Raji (cell line): ENCODE results near the gene WBP1.

Experiments
- POLR2A ChIP-seq: IDR thresholded peaks from 2 replicates; pipeline ENCODE4 v1.6.1; 2011; ENCODE audit warnings: low read depth, low read length, control low read depth; ENCODE audit not compliant: insufficient read depth

The WBP1 gene

DNA sequence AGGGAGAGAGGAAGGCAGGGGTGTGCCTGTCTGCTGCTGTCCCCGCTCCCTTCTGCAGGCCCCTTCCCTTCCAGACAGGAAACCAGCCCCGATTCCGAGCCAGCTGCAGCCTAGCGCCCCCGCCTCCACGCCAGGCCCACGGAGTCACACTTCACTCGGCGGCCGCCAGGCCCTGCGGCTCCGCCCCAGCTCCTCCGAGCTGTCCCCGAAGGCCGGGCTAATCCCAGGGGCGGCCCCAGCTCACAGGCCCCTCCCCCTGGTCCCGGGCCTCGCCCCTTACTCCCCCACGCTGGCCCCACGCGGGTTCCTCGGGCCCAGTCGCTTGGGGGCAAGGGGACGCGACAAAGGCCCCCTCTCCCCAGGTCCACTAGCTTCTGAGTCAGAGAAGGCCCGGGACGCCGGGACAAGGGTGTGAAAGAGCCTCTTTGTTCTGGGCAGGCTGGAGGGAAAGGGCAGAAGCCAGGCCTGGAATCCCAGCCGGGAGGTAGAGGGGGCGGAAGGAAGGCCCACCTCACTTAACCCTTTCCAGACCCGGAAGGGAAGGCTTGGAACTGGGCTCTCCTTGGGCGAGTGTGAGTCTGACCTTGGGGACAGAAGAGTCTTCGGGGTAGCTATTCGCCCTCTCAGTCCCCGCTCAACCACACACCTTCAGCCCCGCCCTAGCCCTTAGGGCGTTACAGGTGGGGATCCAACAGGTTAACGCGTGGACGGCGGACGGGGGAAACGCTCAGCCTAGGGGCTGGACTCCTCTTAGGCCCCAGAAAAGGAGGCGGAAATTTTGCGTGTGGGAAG, 17.7 kb upstream of the WBP1 start:
- TF ChIP-seq POLR2A, result peak; percentile 40; the same call in 1 of the 2 replicates

DNA sequence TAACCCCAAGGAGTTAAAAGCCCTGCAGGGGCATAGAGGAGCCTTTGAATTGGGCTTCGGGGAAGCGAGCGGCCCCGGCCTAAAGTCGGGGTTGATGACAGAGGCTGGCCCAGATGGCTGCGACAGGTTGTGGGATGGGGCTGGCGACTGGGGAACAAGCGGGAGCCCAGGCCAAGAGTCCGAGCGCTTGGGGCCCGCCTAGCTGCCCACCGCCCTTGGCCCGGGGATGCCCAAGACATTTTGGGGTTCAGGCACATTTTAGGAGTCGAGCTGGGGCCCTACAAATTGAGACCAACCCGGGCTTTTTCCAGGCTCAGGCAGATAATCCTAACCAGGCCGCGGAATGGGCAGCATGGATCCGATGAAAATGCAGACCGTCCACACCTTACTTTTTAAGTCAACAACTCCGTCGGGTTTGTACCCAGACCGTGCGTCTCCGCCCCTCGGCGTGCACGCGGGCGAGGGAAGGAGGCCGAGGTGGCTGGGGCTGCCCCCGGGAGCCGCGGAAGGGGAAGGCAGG, 17.0 kb upstream of the WBP1 start:
- no peak for TF ChIP-seq POLR2A

DNA sequence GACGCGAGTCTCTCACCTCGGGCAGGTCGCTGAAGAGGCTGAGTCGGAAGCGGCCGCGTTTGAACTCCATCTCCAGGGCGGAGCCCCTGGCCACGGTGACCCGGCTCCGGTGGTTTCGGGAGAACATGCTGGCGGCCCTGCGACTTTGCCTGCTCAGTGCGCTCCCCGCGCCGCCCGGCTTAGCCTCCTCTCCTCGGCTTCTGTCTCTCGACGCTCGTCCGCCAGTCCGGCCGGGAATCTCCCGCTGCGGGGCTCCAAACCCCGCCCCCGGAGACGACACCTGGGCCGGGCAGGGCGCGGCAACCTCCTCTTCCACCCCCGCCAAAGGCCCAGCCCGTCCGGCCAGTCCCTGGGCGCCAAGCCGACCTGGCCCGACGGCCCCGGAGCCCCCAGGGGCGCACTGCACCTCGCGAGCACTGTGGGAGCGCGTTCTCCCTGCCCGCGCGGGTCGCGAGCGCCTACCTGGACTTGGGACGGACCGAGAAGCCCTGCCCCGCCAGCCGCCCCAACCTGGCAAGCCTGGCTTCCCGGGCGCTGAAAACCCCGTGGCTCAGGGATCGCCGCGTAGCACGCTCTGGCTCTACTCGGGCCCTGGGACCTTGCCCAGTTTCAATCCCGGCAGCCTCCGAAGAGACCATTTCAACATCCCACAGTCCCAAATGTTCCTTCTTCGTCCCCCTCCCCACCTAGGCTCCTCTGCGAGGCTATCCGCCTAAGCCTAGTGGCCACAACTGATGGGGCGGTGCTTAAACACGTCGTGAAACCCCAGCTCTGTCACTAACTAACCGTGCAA, 16.4 kb upstream of the WBP1 start, which contains the start of gene RTKN:
RTKN (minus strand) TSS at position 248 of the 793 bp plus-strand sequence; CDS start at position 127, 121 bp downstream.
- no peak for TF ChIP-seq POLR2A

DNA sequence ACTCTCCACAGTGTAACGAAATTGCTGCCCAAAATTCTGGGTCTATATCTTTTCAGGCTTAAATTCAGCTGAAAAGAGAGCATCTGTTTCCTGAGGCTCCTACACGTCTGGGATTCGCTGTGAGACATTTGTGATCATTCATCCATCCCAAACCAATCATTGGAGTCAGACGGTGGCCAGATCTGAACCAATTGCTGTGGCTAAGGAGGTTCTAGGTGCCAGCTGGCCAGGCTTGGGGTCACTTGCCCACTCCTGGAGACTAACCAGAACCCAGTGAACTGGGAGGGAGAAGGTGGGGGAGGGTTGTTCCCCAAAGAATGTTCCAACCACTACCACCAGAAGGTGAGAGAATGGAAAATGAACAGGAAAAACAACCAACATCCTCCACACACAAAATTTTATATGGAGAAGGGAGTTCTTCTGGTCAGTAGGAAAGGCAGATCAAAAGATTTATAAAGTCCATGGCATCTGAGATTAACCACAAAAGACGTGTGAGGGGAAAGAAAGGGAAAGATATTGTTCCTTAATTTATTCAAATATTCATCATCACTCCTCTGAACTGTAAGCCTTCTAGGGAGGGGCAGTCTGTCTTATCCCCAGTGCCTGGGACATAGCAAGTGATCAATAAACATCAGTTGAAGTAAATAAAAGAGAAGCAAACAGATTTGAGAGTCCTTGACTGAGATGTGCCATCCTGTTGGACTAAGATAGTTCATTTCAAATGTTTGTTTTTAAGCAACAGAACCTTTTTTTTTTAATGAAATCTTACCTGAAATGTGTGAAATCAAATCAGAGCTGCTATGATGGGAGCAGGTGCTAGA, 13.5 kb upstream of the WBP1 start:
- TF ChIP-seq POLR2A, result no peak

DNA sequence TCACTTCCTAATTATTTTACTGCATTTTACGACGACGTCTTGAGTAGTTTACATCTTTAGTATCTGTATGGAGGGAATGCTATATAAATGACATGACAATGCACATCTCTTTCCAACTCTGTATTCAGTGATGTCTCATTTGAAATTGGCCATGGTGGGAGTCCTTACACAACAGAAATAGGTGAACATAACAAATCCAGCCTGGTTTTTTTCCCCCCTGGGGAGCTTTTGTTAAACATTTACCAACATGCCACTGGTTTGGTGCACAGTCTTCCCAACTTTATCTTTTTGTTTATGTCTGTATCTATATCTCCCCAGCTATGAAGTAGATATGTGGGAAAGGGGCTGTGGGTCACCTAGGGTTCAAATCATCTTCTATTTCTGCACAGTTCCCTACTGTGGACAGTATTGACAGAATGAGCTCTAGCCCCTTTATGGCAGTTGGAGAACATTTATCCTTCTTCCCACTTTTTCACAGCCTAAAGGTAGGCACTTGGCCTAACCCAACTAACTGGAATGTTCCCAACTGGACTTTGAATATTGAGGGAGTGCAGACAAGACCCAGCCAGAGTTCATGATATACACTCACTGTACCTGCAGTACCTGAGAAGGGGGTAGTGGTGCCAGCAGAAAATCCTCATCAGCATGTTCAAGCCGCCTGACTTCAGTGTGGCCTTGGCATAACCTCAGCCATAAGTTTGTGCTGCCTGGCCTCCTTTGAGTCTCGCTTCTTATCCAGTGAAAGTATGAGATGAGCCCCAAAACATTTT, 10.8 kb upstream of the WBP1 start:
- TF ChIP-seq POLR2A, result no peak

DNA sequence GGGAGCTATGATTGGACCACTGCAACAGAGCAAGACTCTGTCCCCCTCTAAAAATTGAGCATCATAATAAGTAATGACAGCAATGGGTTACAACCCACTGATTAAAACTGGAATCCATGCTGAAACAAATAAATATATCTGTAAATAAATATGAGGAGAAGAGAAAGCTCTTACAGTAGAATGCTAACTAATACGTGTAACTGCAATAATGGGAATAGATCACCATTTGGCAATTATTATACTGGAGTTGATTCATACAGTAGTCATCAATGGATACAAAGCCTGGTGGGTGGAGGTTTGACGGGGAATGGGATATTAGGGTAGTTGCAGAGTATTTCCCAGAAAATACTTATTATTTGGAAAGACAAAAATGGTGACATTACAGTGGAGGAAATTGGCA, 9.5 kb upstream of the WBP1 start:
- no peak for TF ChIP-seq POLR2A

DNA sequence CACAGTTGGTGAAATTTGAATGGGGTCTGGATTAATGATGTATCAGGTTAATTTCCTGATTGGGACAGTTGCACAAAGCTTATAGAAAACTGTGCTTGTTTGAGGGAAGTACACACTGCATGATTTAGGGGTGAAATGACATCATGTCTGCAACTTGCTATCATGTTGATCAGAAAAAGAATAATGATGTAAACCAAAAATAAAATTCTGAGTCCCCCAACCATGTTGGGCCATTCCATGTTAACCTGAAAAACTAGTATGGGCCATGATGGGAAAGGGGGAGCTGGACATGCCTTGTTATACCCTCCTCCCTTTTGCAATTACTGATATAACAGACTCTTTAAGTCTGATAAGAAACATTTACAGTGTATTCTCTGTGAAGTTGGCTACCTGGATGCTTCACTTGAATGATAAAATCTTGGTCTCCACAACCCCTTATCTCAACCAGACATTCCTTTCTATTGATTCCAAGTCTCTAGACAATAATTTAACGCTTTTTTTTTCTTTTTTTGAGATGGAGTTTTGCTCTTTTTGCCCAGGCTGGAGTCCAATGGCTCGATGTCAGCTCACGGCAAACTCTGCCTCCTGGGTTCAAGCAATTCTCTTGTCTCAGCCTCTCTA, 7.6 kb upstream of the WBP1 start:
- TF ChIP-seq POLR2A, result no peak

DNA sequence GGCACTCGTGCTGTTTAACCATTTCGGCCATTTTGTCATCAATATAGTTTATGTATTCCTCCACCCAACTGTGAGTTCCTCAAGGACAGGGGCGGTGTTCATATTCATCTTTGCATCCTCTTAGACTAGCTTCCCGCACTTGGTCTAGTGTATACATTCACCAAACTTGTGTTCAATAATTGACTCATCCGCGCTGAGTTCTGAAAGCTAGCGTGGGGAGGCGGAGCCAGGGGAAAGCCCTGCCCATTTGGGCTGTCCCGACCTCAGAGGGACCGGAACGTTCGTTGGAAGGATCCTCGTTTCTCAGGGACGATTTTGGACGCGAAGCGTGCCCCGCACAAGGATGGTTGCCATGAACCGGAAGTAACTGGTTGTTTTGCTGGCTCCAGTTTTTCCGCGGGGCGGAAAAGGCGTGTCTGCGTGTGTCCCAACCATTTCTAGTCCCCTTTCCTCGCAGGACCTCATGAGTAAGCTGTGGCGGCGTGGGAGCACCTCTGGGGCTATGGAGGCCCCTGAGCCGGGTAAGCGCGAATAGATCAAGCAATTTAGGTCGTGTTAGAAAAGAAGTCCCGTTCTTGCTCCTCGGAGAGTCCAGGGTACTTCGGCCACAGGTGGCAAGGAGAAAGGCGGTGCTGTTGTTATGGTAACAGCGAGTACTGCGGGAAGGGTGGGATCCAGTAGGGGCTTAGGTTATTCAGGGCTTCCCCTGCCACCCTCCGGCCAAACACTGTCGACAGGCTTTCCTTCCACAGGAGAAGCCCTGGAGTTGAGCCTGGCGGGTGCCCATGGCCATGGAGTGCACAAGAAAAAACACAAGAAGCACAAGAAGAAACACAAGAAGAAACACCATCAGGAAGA, 3.4 kb upstream of the WBP1 start, which contains the start of gene INO80B:
INO80B (plus strand) TSS at position 434 of the 858 bp plus-strand sequence; CDS start at position 464, 30 bp downstream.
- TF ChIP-seq POLR2A, result peak; percentile 81

DNA sequence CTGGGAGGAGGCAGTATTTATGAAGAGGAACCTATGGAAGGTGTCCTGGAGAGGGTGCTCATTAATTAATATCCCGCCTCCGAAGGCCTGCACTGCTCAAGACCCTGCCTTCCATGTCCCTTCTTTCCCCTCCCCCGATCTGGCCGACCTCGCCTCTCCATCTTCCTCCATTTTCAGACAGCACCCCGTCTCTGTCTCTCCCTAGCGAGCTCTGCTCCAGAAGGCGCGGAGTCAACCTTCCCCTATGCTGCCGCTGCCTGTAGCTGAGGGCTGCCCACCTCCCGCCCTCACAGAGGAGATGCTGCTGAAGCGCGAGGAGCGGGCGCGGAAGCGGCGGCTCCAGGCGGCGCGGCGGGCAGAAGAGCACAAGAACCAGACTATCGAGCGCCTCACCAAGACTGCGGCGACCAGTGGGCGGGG, 1.1 kb upstream of the WBP1 start:
- no peak; the same call in none of the 2 replicates for TF ChIP-seq POLR2A

DNA sequence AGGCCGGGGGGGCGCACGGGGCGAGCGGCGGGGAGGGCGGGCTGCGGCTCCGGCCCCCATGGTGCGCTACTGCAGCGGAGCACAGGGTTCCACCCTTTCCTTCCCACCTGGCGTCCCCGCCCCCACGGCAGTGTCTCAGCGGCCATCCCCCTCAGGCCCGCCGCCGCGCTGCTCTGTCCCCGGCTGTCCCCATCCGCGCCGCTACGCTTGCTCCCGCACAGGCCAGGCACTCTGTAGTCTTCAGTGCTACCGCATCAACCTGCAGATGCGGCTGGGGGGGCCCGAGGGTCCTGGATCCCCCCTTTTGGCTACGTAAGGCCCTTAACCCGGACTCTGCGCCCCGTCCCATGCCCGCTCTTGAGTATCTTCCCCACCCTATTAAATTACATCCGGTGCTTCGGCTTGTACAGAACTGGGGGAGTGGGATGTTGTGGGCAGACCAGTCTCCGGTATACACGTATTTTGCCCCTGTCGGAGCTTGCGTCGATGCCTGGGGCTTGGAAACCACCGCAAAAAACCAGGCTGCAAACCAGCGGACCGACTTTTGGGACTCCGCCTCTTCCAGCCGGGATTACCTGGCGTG, 598 bp upstream of the WBP1 start:
- peak; percentile 46 for TF ChIP-seq POLR2A

DNA sequence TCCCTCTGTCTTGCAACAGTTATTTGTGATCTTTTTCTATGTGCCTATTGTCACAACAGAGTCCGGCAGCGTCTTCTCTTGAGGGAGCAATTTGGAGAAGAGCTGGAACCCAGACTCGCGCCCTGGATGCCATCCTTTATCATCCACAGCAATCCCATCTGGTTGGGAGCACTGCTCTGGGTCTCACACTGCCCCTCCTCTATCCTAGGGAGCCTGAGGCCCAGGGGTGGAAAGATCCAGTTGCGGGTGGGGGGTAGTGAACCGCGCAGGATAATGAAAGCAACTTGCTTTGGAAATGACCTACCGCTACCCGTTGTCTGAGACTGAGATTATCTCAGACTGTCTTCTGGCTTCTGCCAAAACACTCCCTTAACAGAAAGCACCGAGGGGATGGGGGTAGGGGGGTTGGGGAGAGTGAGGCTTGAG, 713 bp downstream of the WBP1 start:
- TF ChIP-seq POLR2A, result no peak; the same call in 1 of the 2 replicates
